SK-N-SH treated with all-trans-retinoic acid at 6 μM for 48 hours (cell line): ENCODE measurements around the gene PDF.

Experiments used
- ATAC-seq: fragments of 200-7000 bp; cut with Tn5 transposase; 3 replicates; pipeline ENCODE4 v1.9.1; 2020; ENCODE audit warnings: mild to moderate bottlenecking, moderate library complexity
- ARNTL ChIP-seq: fragments of 450-650 bp; formaldehyde crosslinking; IDR thresholded peaks from 2 replicates; pipeline ENCODE4 v1.5.0; 2020; ENCODE audit warnings: low read depth, mild to moderate bottlenecking, moderate library complexity, borderline replicate concordance
- BACH2 ChIP-seq: fragments of 250-450 bp; sonication (Bioruptor Pico); IDR thresholded peaks from 2 replicates; pipeline ENCODE4 v1.9.0; 2021; ENCODE audit warnings: mild to moderate bottlenecking, borderline replicate concordance
- CSDC2 ChIP-seq: fragments of 250-450 bp; sonication (Bioruptor Pico); IDR thresholded peaks from 2 replicates; pipeline ENCODE4 v1.5.0; 2020; ENCODE audit warnings: mild to moderate bottlenecking, moderate library complexity
- ESRRG ChIP-seq: fragments of 250-450 bp; sonication (Bioruptor Pico); IDR thresholded peaks from 2 replicates; pipeline ENCODE4 v1.6.1; 2021; ENCODE audit warnings: mild to moderate bottlenecking
- GLIS3 ChIP-seq: fragments of 250-450 bp; sonication (Bioruptor Pico); IDR thresholded peaks from 2 replicates; pipeline ENCODE4 v1.5.0; 2020; ENCODE audit warnings: mild to moderate bottlenecking, moderate library complexity
- ISL1 ChIP-seq: fragments of 250-450 bp; sonication (Bioruptor Pico); IDR thresholded peaks from 2 replicates; pipeline ENCODE4 v2.1.2; 2022; ENCODE audit warnings: mild to moderate bottlenecking, moderate library complexity
- OSR1 ChIP-seq: fragments of 250-450 bp; sonication (Bioruptor Pico); IDR thresholded peaks from 2 replicates; pipeline ENCODE4 v1.8.0; 2022; ENCODE audit warnings: moderate library complexity, mild to moderate bottlenecking, inconsistent platforms
- PATZ1 ChIP-seq: fragments of 250-450 bp; sonication (Bioruptor Pico); IDR thresholded peaks from 2 replicates; pipeline ENCODE4 v1.8.0; 2020; ENCODE audit warnings: mild to moderate bottlenecking, moderate library complexity, borderline replicate concordance
- PPARA ChIP-seq: fragments of 250-450 bp; sonication (Bioruptor Pico); IDR thresholded peaks from 2 replicates; pipeline ENCODE4 v1.5.0; 2020; ENCODE audit warnings: mild to moderate bottlenecking, borderline replicate concordance
- RARB ChIP-seq: fragments of 250-450 bp; sonication (Bioruptor Pico); IDR thresholded peaks from 2 replicates; pipeline ENCODE4 v1.8.0; 2021; ENCODE audit warnings: mild to moderate bottlenecking, moderate library complexity
- SNAI2 ChIP-seq: fragments of 250-450 bp; sonication (Bioruptor Pico); IDR thresholded peaks from 2 replicates; pipeline ENCODE4 v1.5.0; 2020; ENCODE audit warnings: mild to moderate bottlenecking, moderate library complexity
- TCF4 ChIP-seq: fragments of 250-450 bp; sonication (Bioruptor Pico); IDR thresholded peaks from 2 replicates; pipeline ENCODE4 v1.8.0; 2021; ENCODE audit warnings: mild to moderate bottlenecking, moderate library complexity, borderline replicate concordance
- TSHZ2 ChIP-seq: fragments of 250-450 bp; sonication (Bioruptor Pico); IDR thresholded peaks from 2 replicates; pipeline ENCODE4 v1.5.0; 2020; ENCODE audit warnings: mild to moderate bottlenecking, moderate library complexity
- ZC3H10 ChIP-seq: fragments of 250-450 bp; sonication (Bioruptor Pico); IDR thresholded peaks from 2 replicates; pipeline ENCODE4 v1.5.1; 2021; ENCODE audit warnings: mild to moderate bottlenecking, moderate library complexity
- ZFP3 ChIP-seq: fragments of 250-450 bp; sonication (Bioruptor Pico); IDR thresholded peaks from 2 replicates; pipeline ENCODE4 v1.5.0; 2020; ENCODE audit warnings: mild to moderate bottlenecking, moderate library complexity
- ZFP30 ChIP-seq: fragments of 450-650 bp; formaldehyde crosslinking; IDR thresholded peaks from 2 replicates; pipeline ENCODE4 v1.5.0; 2022; ENCODE audit warnings: mild to moderate bottlenecking, moderate library complexity
- ZNF565 ChIP-seq: fragments of 450-650 bp; formaldehyde crosslinking; conservative IDR thresholded peaks from 2 replicates; pipeline ENCODE4 v1.5.0; 2020; ENCODE audit warnings: low read depth, mild to moderate bottlenecking, moderate library complexity
- ZNF70 ChIP-seq: fragments of 450-650 bp; formaldehyde crosslinking; IDR thresholded peaks from 2 replicates; pipeline ENCODE4 v1.5.0; 2020; ENCODE audit warnings: mild to moderate bottlenecking, moderate library complexity
- ZNF8 ChIP-seq: fragments of 450-650 bp; formaldehyde crosslinking; IDR thresholded peaks from 2 replicates; pipeline ENCODE4 v1.5.0; 2020; ENCODE audit warnings: mild to moderate bottlenecking, moderate library complexity
- TF ChIP-seq, protein P1 (sequence below): fragments of 250-450 bp; sonication (Bioruptor Pico); IDR thresholded peaks from 2 replicates; pipeline ENCODE4 v1.8.0; 2021; ENCODE audit warnings: low read depth, mild to moderate bottlenecking, moderate library complexity, borderline replicate concordance
- TF ChIP-seq, protein P2 (sequence below): fragments of 250-450 bp; sonication (Bioruptor Pico); IDR thresholded peaks from 2 replicates; pipeline ENCODE4 v1.5.1; 2020; ENCODE audit warnings: low read depth, mild to moderate bottlenecking, moderate library complexity

PDF gene

DNA sequence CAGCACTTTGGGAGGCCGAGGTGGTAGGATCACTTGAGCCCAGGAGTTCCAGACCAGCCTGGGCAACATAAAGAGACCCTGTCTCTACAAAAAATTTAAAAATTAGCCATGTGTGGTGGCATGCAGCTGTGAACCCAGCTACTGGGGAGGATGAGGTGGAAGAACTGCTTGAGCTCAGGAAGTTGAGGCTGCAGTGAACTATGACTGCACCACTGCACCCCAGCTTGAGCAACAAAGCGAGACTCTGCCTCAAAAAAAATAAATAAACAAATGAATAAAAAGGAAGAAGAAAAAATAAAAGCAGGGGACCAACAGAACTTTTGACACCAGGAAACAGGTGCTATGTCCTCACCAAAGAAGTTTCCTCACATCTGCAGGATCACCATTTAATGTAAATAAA, 41.2 kb upstream of the PDF start:
- ATAC-seq, result no peak
- TF ChIP-seq CSDC2 (CRISPR knock-in tag), result no peak
- TF ChIP-seq PATZ1 (CRISPR knock-in tag), result no peak

DNA sequence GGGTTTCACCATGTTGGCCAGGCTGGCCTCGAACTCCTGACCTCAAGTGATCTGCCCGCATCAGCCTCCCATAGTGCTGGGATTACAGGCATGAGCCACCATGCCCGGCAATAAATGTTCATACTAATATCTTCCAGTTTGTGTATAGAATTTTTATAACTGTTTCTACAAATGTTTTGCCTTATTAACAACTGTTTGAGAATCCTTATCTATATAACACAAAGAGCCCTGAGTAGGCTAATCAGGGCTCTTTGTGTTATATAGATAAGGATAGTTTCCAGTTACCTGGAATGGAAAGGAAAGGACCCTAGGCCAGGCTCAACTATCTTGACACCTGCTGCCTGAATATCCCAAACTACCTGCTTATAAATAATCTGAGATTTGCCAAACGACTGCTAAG, 38.5 kb upstream of the PDF start:
- TF ChIP-seq OSR1 (CRISPR knock-in tag) (no peak), SNAI2 (CRISPR knock-in tag) (no peak), ZC3H10 (CRISPR knock-in tag) (no peak), ESRRG (CRISPR knock-in tag) (no peak), ZFP30 (no peak)
- TF ChIP-seq, all 23 proteins: peak for 0
- no peak for ATAC-seq

- TF ChIP-seq TCF4 (CRISPR knock-in tag), result no peak
- no peak for TF ChIP-seq ZFP3 (CRISPR knock-in tag)
- no peak for TF ChIP-seq ZC3H10 (CRISPR knock-in tag)
- no peak for TF ChIP-seq TSHZ2 (CRISPR knock-in tag)
- no peak for TF ChIP-seq CSDC2 (CRISPR knock-in tag)
- TF ChIP-seq, protein P1, sequence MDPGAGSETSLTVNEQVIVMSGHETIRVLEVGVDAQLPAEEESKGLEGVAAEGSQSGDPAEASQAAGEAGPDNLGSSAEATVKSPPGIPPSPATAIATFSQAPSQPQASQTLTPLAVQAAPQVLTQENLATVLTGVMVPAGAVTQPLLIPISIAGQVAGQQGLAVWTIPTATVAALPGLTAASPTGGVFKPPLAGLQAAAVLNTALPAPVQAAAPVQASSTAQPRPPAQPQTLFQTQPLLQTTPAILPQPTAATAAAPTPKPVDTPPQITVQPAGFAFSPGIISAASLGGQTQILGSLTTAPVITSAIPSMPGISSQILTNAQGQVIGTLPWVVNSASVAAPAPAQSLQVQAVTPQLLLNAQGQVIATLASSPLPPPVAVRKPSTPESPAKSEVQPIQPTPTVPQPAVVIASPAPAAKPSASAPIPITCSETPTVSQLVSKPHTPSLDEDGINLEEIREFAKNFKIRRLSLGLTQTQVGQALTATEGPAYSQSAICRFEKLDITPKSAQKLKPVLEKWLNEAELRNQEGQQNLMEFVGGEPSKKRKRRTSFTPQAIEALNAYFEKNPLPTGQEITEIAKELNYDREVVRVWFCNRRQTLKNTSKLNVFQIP, result no peak
- TF ChIP-seq PATZ1 (CRISPR knock-in tag), result no peak
- no peak for TF ChIP-seq ZNF70 (CRISPR knock-in tag)
- TF ChIP-seq, protein P2, sequence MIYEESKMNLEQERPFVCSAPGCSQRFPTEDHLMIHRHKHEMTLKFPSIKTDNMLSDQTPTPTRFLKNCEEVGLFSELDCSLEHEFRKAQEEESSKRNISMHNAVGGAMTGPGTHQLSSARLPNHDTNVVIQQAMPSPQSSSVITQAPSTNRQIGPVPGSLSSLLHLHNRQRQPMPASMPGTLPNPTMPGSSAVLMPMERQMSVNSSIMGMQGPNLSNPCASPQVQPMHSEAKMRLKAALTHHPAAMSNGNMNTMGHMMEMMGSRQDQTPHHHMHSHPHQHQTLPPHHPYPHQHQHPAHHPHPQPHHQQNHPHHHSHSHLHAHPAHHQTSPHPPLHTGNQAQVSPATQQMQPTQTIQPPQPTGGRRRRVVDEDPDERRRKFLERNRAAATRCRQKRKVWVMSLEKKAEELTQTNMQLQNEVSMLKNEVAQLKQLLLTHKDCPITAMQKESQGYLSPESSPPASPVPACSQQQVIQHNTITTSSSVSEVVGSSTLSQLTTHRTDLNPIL (CRISPR knock-in tag), result no peak
- TF ChIP-seq ZFP30, result no peak
- TF ChIP-seq ZNF8 (CRISPR knock-in tag), result no peak
- no peak for ATAC-seq
Observed at GRCh38 chr16:69367980-69368379, 37.6 kb upstream of the PDF start.

GRCh38 chr16:69366431-69366830, 36.0 kb upstream of the PDF start:
- TF ChIP-seq GLIS3 (no peak), ZNF8 (CRISPR knock-in tag) (no peak), ZC3H10 (CRISPR knock-in tag) (no peak)
- TF ChIP-seq, protein P1, result no peak
- ATAC-seq, result no peak

GRCh38 chr16:69365901-69366300, 35.5 kb upstream of the PDF start:
- ATAC-seq, result no peak
- TF ChIP-seq SNAI2 (CRISPR knock-in tag), result no peak
- TF ChIP-seq BACH2, result no peak
- TF ChIP-seq RARB (CRISPR knock-in tag), result no peak
- TF ChIP-seq ZC3H10 (CRISPR knock-in tag), result no peak
- TF ChIP-seq ARNTL, result no peak
- no peak for TF ChIP-seq CSDC2 (CRISPR knock-in tag)
- no peak for TF ChIP-seq ZNF565 (CRISPR knock-in tag)
- no peak for TF ChIP-seq OSR1 (CRISPR knock-in tag)
- TF ChIP-seq ZNF8 (CRISPR knock-in tag), result no peak
- TF ChIP-seq ZFP30, result no peak
- TF ChIP-seq PPARA (CRISPR knock-in tag), result no peak
- TF ChIP-seq TSHZ2 (CRISPR knock-in tag), result no peak
- no peak for TF ChIP-seq ISL1 (CRISPR knock-in tag)
